NCI-H1436 (cell line): ENCODE measurements around the gene SHROOM3.
"Not testable (repeated sequence)": the region's sequence is repeated elsewhere in the genome, so short reads cannot be mapped to it uniquely, and the experiment has no call there.

Source experiments
- DNase-seq: peaks from one replicate; lab custom pipeline; 2025; lab: John Stamatoyannopoulos, UW

Gene SHROOM3

DNA sequence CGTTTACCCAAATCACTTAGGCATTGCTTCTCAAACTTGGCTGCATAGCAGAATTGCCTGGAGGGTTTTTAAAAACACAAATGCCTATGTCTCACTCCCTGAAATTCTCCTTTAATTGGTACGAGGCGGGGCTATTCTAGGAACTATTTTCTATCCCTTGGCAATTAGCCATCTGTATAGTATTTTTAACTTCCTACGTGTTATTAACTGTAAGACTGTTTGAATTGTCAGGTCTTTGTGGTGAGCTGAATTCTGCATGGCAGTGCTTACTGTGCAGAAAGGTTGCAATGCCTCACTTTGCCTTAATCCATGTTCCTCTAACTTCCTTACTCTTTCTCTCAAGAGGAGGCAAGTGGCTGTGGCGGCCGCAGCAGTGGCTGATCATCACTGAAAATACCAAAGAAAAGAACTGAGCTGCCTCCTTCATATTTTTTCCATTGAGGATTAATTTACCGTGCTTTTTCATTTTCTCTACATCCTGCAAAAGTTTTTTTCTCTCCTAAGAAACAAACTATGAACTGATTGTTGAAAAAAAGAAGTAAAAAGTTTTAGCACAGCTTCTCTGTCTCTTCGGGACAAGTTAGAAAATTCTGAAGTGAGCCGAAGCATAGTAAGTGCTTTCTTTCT, at the start of gene SHROOM3:
Gene SHROOM3, plus strand, starts transcription at position 329 of the 627 bp plus-strand sequence. CDS start 824 bp downstream, outside the sequence.
- DNase-seq, result no peak

DNA sequence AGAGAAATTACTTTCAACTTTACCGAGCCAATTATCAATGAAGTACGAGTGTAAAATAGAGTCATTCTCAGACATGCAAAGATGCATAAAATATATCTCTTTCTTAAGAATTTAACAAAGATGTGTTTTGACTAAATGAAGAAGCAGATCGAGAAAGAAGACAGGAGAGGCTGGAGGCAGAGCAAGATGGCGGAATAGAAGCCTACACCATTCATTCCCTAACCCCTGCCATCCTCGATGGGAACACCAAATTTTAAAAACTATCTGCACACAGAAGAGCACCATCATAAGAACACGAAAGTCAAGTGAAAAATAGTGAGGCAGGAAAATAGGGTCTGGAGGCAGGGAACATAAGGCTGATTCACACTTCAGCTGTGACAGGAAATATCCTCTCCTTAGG, 49.1 kb upstream of the SHROOM3 start:
- no peak for DNase-seq

DNA sequence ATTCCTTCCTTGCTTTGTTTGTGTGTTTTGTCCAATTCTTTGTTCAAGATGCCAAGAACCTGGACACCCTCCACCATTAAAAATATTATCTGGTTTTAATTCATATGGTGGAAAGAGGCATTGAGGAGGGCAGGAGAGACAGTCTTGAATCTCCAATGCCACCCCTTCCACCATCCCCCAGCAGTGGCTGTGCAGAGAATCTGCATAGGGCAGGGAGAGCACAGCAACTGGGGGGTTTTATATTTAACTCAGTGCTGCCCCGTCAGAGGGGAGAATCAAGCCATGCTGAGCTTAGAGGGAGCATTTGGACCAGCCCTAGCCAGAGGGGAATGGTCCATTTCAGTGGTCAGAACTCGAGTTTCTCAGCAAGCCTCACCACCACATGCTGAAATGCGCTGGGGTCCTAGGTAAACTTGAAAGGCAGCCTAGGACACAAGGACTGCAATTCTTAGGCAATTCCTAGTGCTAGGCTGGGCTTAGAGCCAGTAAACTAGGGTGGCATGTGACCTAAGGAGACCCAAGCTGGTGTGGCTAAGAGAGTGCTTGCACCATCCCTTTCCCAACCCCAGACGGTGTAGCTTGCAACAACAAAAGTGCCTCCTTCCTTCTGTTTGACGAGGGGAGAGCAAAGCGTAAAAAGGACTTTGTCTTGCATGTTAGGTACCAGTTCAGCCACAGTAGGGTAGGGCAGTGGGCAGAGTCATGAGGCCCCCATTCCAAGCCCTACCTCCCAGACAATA, 48.3 kb upstream of the SHROOM3 start:
- no peak for DNase-seq

DNA sequence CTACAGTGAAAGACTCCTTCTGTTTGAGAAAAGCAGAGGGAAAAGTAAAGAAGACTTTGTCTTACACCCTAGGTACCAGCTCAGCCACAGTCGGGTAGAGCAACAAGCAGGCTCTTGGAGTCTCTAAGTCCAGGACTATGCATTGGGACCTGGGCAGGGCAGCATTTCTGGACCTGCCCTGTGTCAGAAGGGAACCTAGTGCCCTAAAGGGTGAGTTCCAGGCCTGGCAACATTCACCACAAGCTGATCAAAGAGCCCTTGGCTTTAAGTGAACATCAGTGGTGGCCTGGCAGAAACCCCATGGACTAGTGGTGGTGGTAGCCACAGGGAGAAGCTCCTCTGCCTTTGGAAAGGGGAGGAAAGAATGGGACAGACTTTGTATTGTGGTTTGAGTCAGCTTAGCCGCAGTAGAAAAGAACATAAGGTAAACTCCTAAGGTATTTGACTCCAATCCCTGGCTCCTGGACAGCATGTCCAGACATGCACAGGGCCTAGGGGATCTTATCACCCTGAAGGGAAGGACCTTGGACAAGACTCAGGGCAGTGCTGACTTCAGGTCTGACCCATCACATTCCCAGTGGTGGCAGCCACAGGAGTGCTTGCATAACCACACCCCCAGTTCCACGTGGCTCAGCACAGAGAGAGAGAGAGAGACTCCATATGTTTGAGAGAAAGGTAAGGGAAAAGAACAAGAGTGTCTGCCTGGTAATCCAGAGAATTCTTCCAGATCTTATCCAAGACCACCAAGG, 46.7 kb upstream of the SHROOM3 start:
- no peak for DNase-seq

DNA sequence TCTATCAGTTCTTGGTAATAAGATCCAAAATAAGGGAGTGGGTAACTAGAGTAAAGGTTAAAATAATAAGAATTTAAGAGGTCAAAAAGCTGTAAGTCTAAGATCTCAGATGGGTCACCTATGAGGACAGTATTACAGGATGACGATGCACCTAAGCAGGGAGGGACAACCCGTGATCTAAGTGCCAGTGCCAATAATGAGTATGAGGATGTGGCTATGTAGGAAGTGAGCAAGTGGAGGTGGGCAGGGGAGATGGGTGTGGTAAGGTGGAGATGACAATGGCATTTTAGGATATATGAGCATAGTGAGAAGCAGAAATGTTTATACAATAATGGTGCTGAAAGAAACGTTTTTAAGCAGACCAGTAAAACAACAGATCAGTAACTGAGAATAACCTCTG, 33.4 kb upstream of the SHROOM3 start:
- no peak for DNase-seq

DNA sequence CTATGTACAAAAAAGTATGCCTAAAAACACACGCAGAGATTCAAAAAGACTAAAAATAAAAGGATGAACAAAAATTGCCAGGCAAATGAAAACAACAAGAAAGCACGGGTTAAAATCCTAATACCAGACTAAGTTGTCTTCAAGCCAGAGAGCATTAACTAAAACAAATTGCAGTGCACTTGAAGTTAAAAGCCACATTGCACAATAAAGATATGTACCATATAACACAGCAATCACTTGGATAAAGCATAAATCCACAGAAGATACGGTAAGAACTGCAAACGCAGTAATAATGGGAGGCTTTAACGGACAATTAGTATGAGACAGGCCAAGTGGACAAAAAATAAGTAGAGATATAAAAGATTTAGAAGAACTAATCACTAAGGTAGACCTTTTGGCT, 28.9 kb upstream of the SHROOM3 start:
- DNase-seq, result no peak

DNA sequence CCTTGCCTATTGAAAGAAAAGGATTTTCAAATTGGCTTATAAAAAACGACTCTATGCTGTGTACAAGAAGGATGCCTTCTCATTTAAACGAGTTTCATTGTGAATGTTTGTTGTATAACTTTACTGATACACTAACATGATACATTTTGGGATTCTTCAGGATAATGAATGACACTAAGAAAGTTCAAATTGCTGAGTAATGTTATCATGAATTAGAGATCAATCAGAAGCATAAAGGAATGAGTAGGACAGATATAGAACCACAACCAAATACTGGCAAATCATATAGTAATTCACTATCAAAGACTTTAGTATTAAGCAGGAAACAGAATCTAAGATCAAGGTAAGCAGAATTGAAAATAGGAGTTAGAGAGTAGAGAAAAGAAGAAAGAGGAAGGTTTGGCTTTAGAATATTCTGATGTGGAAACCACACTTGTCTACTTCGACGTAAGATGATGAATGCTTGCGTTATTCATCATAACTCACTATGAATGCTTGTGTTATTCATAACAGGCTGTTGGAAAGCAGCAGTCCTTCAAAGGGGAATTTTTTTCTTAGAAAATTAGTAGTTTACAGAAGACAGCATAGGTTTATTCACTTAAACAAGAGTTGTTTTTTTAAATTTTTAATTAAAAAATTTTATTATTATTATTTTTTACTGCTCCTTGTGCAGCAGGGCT, 27.4 kb upstream of the SHROOM3 start:
- no peak for DNase-seq

DNA sequence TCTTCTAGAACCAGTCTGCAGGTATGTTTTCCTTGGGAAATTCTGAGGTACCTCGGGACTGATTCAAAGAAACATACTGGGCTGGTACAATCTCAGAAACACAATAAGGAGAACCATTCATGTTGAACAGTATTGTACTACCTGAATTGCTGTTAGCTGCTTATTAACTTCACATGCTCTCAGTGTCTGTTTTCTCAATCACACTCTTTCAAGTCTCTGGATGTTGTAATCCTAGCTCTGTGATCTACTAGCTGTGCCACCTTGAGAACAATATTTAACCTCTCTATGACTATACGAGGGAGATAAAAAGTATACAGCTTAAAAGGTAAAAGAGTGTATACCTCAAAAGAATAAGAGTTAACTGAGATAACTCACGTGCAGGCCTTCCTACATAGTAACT, 24.4 kb upstream of the SHROOM3 start:
- DNase-seq, result no peak

DNA sequence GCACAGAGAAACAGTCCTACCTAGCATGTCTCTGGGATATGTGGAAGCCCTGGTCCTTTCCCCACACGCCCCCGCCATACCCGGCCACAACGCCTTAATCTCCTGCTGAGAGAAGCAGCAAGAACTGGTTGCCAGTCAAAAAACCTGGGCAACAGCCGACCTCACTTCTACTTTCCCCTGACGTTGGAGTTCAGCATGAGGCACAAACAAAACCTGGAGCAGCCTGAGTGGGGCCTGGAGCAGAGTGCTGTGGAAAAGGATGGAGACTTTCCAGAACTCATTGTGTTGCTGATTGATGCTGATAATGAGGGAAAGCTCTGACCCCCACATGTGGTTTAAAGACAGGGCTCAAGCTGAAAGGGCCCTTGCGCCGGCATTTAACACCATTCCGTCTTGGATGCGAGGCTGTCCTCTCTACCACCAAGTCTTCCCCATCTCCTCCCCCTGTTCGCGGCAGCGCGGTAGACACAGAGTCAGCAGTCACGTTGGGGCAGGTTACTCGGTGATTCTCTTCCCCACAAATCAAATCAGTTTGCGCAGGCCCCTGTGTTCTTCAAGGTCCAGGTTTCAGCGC, 14.8 kb upstream of the SHROOM3 start:
- DNase-seq, result no peak

DNA sequence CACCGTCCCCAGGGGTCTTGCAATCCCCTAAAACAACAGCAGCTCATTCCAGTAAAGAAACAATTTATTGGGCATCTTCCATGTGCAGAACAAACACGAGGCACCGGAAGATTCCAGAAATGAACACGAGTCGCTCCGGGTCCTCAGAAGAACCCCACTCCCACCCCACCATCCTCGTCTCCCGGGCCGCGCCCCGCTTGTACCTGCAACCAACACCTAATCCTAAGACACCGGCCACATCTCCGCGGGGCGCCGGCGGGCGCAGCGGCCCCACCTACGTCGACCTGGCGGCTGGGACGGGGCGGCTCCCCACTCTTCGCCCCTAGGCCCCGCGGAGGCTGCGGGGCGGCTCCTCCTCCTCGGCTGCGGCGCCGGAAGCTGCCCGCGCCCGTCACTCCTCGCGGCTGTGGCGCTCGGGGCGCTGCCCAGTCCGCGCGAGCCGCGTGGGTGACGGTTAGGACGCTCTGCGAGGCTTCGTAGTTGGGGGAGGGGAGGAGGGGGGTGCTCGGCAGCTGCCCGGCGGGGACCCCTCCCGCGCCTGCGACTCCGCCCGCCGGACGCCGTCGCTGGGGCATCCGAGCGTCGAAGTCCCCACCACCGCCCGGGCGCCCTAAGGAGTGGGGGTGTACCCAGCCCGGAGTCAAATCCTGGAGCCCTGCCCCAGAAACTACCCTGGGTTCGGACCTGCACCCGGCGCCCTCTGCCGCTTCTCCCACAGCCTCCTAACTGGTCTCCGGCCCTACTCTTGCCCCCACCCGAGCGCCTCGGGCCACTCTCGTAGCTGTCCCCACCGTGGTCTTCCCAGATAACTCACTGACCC, 14.1 kb upstream of the SHROOM3 start, which contains the start of gene CCDC158:
Gene CCDC158, minus strand, starts transcription at position 380 of the 820 bp plus-strand sequence. CDS start 17,934 bp downstream, outside the sequence.
- no peak for DNase-seq

DNA sequence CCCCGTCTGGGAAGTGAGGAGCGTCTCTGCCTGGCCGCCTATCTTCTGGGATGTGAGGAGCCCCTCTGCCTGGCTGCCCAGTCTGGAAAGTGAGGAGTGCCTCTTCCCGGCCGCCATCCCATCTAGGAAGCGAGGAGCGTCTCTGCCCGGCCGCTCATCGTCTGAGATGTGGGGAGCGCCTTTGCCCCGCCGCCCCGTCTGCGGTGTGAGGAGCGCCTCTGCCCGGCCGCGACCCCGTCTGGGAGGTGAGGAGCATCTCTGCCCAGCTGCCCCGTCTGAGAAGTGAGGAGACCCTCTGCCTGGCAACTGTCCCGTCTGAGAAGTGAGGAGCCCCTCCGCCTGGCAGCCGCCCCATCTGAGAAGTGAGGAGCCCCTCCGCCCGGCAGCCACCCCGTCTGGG, 11.9 kb upstream of the SHROOM3 start:
- DNase-seq, result not testable (repeated sequence)

DNA sequence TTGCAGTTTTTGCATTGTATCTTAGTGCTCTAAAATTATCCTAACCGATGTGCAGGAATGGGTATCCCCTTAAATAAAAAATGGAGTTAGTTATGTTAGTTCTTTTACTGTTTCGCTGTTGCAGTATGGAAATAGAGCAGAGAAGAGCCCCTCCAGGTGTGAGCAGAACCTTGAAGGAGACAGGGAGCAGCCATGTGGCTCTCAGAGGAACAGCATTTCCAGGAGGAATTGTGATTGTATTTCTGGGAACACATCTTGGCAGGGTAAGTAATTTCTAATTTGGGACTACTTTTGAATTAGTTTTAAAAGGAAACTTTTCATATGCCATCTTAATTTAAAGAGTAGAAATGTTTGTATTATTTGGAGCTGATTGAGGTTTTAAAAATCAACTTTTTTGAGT, 8.8 kb upstream of the SHROOM3 start:
- no peak for DNase-seq

DNA sequence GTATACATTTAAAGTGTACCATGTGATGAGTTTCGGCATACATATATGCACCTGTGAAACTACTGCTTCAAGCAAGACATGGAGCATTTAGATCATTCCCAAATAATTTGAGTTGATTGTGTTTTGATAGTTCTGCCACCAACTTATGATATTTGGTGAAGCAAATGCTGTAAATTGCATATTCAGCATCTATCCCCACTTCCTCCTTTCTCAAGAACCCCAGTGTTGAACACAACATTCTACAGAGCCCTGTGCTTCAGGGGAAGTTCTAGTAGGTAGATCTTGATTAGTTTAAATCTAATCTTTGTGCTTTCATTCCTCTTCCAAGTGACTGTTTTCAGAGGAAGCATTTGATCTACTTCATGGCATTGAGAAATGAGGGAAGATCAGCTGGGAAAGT, 5.4 kb upstream of the SHROOM3 start:
- no peak for DNase-seq

DNA sequence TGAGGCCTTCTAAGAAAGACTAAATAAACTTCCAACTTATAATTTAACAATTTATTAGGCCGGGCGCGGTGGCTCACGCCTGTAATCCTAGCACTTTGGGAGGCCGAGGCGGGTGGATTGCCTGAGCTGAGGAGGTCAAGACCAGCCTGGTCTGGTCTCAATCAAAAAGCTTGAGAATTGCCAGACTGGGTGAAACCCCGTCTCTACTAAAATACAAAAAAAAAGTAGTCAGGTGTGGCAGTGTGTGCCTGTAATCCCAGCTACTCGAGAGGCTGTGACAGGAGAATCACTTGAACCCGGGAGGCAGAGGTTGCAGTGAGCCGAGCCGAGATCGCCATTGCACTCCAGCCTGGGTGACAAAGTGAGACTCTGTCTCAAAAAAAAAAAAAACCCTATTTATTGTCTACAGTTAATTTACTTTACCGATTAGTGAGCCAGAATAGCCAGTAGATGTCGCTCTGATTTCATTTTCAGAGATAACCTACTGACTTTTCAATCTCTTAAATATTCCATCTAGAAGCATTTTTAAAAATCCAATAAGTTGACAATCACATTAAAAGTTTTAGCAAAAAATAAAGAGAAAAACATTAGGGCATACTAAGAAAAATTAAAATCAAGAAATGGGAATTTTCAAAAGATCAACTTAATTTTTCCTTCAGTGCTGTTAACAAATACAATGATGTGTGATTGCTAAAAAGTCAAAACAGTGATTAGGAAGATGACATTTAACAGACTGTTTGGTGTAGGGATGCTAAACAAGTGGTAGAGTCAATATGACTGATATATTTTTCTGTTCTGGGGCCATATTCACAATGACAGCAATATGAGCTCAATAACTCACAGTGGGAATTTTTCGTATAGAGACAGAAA, 4.3 kb upstream of the SHROOM3 start:
- peak; percentile 29 for DNase-seq

DNA sequence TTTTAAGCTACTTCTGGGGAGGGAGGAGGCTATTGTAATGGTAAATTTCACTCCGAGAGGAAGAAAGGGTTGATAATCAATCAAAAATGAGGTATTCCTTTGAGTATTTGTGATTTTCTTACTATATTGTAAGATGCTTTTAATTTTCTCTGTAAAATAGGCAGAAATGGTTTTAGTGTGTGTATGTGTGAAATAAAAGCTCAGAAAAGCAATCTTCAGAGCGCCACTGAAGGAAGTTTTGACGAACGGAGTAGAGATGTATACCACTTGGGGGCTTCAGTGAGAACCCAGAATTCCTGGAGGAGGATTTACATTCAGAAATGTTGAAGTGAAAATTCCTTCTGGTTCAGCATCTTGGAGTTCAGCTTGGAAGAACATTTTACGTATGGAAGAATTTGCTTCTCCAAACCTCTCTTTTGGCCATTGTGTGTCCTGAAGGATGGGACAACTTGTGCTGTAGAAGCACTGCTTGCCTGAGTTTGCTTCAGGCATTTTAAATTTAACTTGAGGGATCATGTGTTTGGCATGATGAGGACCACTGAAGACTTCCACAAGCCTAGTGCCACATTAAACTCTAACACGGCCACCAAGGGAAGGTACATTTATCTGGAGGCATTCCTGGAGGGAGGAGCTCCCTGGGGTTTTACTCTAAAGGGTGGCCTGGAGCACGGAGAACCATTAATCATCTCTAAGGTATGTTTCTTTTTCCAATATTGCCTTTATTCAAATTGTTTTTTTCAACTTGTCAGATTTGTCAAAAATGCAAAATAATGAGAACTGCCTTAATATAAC, 695 bp downstream of the SHROOM3 start:
- DNase-seq, result no peak

DNA sequence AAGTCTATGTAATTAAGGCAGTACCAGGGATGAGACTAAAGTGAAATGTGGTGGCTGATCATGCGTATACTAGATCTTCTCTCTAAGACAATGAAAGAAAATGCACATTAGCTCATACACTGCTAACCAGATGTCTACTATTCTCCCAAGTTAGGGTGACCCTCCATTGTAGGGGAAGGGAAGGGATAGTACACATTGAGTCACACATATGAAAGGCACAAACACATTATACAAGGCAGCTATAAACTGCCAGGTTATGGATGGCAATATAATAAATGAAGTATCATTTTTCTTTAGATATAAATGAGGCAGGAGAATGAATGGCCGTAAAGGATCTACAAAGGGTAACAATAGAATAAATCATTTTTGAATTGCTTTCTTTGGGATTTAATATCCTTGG, 4.5 kb downstream of the SHROOM3 start:
- no peak for DNase-seq

DNA sequence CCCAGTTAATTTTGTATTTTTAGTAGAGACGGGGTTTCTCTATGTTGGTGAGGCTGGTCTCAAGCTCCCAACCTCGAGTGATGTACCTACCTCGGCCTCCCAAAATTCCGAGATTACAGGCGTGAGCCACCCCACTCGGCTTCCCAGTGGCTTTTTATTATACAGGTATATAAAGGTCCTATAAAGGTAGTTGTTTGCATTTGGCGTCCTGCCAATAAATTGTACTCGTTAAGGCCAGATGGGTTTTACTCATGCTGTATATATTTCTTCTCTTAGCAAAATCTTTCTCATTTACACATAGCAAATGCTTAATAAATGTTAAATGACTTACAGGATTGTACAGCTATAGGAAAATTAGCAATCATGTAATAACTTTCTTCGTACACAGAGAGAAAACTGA, 6.9 kb downstream of the SHROOM3 start:
- no peak for DNase-seq

DNA sequence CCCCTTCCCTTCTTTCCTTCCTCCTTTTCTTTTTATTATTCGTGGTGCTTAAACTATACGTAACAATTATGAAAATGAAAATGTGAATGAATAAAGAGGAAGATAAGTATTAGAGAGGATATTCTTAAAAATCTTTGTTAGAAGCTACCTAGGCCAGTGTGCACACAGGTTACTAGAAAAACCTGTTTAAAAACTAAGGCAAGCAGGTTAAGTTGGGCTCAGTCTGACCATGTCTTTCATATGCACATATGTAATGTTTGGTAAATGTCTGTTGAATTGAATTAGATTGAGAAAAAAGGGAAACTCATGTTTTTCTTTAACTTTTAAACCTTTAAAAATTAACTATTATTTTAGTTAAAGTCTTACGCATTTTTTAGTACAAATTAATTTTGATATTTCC, 7.8 kb downstream of the SHROOM3 start:
- DNase-seq, result no peak

DNA sequence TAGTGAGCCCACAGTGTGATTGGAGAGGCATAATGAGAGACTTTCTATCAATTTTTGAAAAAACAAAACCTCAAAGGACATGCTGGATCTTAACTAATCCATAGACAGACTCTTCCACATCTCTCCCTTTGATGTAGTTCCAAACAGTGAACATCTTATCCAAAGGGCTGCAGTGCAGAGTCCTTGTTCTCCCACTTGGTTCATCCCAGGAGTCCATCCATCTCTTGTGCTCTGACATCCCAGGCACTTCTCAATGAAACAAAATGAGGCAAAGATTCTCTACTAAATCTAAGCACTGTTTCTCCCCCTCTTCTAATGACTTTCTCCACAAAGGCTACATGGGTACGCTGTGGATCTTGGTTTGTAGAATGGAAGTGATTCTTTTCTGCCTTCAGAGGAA, 8.3 kb downstream of the SHROOM3 start:
- DNase-seq, result no peak
